Measurements from ENCODE around the gene OR52N5. TPM values are rescaled to one million over a fixed set of nuclear protein-coding genes. Genes with fewer than 3 reads are reported as not detected.

Gene OR52N5
- polyA plus RNA-seq, 3 donors: not detected

- Histone ChIP-seq H3K4me1 (ENCODE audit: control insufficient read depth in 1 of 2, insufficient read depth in 2 of 2, low read length in 2 of 2) (no peaks in the 10 kb centered on the region), H3K27ac (ENCODE audit: low read depth in 1 of 2, low read length in 2 of 2) (no peak overlapping the region), H3K4me3 (replicated peaks in 1 of 3; ENCODE audit: low read depth in 2 of 3, low read length in 3 of 3) (no peak overlapping the region), H3K4me2 (replicated peaks; ENCODE audit: extremely low read depth, low read length, poor library complexity, severe bottlenecking) (no peak overlapping the region), H4K20me1 (ENCODE audit: insufficient read depth, low read length) (no peaks in the 10 kb centered on the region), H3K9me3 (replicated peaks in 1 of 2; ENCODE audit: control insufficient read depth in 1 of 2, insufficient read depth in 1 of 2, low read length in 2 of 2) (no peaks in the 10 kb centered on the region), H2AFZ (ENCODE audit: insufficient read depth, low read depth, low read length, poor library complexity, severe bottlenecking) (no peak overlapping the region), H3K9ac (ENCODE audit: insufficient read depth, low read length, poor library complexity, severe bottlenecking) (no peak overlapping the region), H3K79me2 (ENCODE audit: insufficient read depth, low read length) (no peaks in the 10 kb centered on the region), H3K27me3 (ENCODE audit: control insufficient read depth in 2 of 2, insufficient read depth in 2 of 2, low read length in 2 of 2) (no peaks in the 10 kb centered on the region), H3K36me3 (replicated peaks in 1 of 2; ENCODE audit: control insufficient read depth in 1 of 2, insufficient read depth in 2 of 2, low read length in 2 of 2) (no peaks in the 10 kb centered on the region)
- H3K9me3 Mint-ChIP-seq: peaks cover 0 to 7% (median 3%) of the 10 kb centered on the region in 7 donors
- no peaks in the 10 kb centered on the region for H3K36me3 Mint-ChIP-seq
- WGBS (ENCODE audit: insufficient coverage): no CpG with 5 or more reads among the region's 3 CpGs
- DNase-seq: no peak
- no peaks in the 10 kb centered on the region for H3K4me1 Mint-ChIP-seq
- intact Hi-C loops (cut with micrococcal nuclease): no loop called here
- no peak overlapping the region for H3K4me3 Mint-ChIP-seq
- TF ChIP-seq CTCF (IDR thresholded peaks at IDR 0.05): no peak
- H3K27me3 Mint-ChIP-seq (ENCODE audit: low read depth in 3 of 3): peaks cover 1 to 4% (median 2%) of the 10 kb centered on the region in 3 donors
- H3K27ac Mint-ChIP-seq: no peak overlapping the region
These were observed 36.5 kb downstream of the OR52N5 start for GRCh38 chr11:5746614-5747013.

GRCh38 chr11:5738431-5738830 lies 44.7 kb downstream of the OR52N5 start:
- Mint-ChIP-seq H3K27me3 (ENCODE audit: low read depth in 3 of 3) (peaks cover 0 to 1% (median 0%) of the 10 kb centered on the region in 3 donors), H3K36me3 (no peaks in the 10 kb centered on the region), H3K4me1 (no peaks in the 10 kb centered on the region), H3K9me3 (peaks cover 0 to 12% (median 9%) of the 10 kb centered on the region in 7 donors), H3K27ac (no peak overlapping the region), H3K4me3 (no peak overlapping the region)
- no peaks in the 10 kb centered on the region for H3K27me3 ChIP-seq (ENCODE audit: control insufficient read depth in 2 of 2, insufficient read depth in 2 of 2, low read length in 2 of 2)
- H3K27ac ChIP-seq (ENCODE audit: low read depth in 1 of 2, low read length in 2 of 2): no peak overlapping the region
- H3K9ac ChIP-seq (ENCODE audit: insufficient read depth, low read length, poor library complexity, severe bottlenecking): no peak overlapping the region
- TF ChIP-seq CTCF (IDR thresholded peaks at IDR 0.05): no peak
- intact Hi-C loops (cut with micrococcal nuclease): no loop called here
- H3K4me1 ChIP-seq (ENCODE audit: control insufficient read depth in 1 of 2, insufficient read depth in 2 of 2, low read length in 2 of 2): no peaks in the 10 kb centered on the region
- no CpG with 5 or more reads among the region's 1 CpG for WGBS (ENCODE audit: insufficient coverage)
- H2AFZ ChIP-seq (ENCODE audit: insufficient read depth, low read depth, low read length, poor library complexity, severe bottlenecking): no peak overlapping the region
- H3K36me3 ChIP-seq (replicated peaks in 1 of 2; ENCODE audit: control insufficient read depth in 1 of 2, insufficient read depth in 2 of 2, low read length in 2 of 2): no peaks in the 10 kb centered on the region
- no peak for DNase-seq
- no peak overlapping the region for H3K4me3 ChIP-seq (replicated peaks in 1 of 3; ENCODE audit: low read depth in 2 of 3, low read length in 3 of 3)
- H3K4me2 ChIP-seq (replicated peaks; ENCODE audit: extremely low read depth, low read length, poor library complexity, severe bottlenecking): no peak overlapping the region
- H3K79me2 ChIP-seq (ENCODE audit: insufficient read depth, low read length): no peaks in the 10 kb centered on the region
- H3K9me3 ChIP-seq (replicated peaks in 1 of 2; ENCODE audit: control insufficient read depth in 1 of 2, insufficient read depth in 1 of 2, low read length in 2 of 2): no peaks in the 10 kb centered on the region
- H4K20me1 ChIP-seq (ENCODE audit: insufficient read depth, low read length): no peaks in the 10 kb centered on the region

All from CD14-positive monocyte (primary cell).